Measurements from ENCODE around the gene ZNF423. TPM values are rescaled to one million over a fixed set of nuclear protein-coding genes. Genes with fewer than 3 reads are reported as not detected.

Gene ZNF423
- total RNA-seq, 1 donor from 2014 or later, result 0.72 TPM

- no peak for ATAC-seq
These were observed 195.3 kb downstream of the ZNF423 start for GRCh38 chr16:49660626-49661025.

- no peak for ATAC-seq
These were observed 196.6 kb downstream of the ZNF423 start for GRCh38 chr16:49659356-49659755.

DNA sequence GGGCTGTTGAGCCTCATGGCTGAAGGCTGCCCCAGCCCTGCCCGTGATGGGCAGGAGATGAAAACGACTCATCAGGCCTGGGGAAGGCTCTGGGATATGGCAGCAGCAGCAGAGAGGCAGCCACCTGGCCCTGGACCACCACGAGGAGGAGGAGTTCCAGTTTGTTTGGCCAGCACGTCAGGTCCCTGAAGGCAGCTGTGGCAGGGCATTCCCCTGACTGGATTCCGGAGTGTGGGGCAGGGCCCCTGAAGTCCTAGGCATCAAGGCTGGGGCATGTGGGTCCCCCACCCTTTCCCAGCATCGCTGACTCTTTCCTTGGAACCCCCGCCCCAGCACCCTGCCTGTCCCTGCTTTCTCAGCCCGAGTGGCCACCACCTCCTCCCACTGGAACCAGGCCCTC lies 197.4 kb downstream of the ZNF423 start:
- no peak for ATAC-seq

DNA sequence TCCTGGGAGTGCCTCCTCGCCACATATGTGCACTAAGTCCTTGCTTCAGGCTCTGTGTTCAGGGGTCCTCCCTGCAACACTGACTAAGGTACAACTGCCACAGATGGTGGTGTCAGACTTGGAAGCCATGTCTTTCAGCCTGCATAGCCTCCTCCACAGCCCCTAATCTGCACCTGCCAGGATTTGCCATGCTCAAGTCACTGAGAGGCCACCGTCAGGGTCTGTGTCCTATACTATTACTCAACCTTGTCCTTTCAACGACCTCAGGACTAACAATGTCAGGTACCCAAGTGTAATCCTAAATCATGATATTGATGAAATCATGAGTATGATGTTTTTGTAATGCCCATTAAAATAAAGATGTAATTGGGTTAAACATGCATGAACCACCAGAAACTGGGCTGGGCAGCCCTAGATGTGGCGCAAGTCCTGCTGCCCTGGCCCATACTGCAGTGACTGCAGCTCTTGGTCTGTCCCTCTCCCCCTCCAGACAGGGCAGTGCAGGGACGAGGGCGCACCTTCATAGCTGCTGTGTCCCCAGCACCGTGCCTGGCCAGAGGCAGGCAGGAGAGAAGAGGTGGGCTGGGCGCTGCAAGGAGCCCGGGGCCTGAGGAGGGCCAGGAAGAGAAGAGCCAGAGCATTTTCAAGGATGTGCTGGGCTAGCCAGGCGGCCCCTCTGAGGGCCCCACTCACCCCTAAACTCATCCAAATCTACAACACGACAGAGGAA lies 198.0 kb downstream of the ZNF423 start:
- ATAC-seq, result no peak

DNA sequence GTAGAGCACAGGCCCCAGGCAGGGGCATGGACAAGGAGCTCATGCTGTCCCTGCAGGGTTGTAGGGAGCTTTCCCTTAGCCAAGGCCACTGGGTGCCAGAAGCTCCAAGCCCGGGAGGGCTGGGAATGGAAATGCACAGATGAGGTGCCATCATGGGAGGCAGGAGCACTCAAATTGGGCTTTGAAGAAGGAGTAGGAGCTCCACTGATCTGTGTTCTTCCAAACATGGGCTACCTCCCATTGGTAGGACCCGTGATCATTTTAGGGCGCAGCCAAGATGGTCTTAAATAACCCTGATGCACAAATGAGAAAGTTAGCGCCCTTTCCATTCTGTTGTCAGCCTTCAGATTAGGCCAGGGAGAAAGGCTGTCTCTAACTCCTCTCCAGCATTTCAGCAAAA lies 201.5 kb downstream of the ZNF423 start:
- ATAC-seq, result no peak

DNA sequence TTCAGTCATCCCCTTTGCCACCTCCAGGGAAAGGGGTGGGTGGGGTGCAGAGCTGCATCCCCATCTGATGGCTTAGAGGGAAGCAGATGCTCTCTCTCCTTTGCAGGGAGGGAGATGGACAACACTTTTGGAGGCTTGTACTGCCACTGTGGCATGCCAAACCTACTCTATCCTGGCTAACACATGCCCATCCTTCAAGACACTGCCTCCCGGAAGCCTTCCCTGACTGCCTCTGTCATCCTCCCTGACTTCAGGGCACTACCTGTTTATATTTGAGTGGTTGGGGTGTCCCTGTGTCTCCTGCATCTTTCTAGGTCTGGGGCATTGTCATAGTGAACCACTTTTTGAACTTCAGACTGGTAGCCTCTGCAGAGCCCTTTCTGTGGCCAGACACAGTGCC lies 202.3 kb downstream of the ZNF423 start:
- ATAC-seq, result no peak

DNA sequence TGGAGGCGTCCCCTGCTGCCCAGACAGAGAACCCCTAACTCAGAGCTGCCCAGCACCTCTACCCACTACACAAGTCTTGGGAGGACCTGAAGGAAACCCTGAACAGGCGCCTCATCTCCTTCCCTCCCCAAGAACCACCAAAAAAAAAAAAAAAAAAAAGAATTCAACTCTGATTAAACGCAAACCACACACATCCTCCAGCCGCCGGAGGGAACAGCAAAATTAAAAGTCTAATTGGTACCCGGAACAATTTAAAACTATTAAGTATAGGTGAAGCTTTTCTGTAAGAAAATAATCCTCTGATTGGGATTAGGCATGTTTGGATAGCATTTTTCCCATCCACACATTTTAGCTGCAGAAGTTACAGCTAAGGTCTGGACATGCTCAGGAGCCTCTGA lies 202.7 kb downstream of the ZNF423 start:
- no peak for ATAC-seq

DNA sequence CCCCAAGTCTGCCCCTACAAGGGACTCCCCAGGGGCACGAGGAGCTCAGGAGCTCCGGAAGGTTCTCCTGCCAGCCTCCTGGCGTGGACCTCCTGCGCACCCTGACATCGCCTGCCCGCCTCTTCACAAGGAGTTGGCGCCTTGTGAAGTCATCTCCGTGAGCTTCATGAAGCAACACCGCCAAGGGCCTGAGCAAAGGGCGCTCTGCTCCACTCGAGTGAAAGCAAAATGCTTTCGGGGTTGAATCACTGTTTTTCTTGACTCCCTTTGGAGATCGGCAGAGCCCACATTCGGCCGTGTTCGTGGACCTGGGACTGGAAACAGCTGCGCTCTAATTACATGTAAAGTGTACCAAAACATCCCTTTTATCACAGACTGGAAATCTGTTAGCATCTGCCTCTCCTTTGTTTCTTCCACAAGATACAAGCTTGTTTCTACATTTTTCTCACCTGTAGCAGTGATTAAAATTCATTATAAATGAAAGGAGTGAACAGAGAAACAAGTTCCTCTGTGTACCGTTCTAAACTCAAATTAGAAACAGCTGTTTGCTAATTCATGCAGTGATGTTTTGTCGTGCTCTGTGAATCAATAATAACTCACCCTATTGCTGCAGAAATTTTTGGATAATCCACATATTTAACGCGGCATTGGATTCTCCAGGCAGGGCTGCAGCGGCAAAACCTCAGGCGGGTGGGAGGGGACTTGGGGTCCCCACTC lies 203.3 kb downstream of the ZNF423 start:
- no peak for ATAC-seq

- ATAC-seq, result no peak
These were observed 203.9 kb downstream of the ZNF423 start for GRCh38 chr16:49651996-49652395.

DNA sequence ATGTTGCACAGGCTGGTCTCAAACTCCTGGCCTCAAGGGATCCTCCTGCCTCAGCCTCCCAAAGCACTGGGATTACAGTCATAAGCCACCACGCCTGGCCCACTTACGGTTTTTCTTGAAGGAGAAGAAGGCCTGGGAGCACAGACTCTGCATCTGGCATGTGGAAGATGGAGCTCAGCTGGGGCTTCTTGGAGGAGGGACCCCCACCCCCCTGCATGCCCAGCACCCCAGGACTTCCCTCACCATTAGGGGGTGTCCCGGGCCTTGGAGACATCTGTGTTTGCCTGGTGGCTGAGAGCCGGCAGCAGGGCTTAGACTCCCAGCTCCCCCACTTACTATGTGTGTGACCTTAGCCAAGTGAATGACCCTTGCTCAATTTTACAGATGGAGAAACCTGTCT lies 204.7 kb downstream of the ZNF423 start:
- no peak for ATAC-seq

DNA sequence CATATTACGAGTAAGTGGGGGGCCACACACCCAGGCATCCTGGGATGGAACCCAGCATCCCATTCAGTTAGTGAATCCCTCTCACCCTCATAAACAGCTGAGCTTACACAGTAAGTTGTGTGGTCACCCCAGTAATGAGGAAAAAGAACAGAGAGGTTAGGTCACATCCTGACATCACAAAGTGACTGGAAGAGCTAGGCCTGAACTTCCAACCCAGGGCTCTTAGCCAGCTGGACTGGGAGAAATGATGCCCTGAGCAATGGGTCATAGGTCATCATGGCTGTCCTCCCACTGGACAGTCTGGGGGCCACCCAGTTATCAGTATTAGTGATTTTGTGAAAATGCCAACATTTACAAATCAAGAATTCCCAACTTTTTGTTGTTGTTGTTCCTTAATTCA lies 205.3 kb downstream of the ZNF423 start:
- ATAC-seq, result no peak

DNA sequence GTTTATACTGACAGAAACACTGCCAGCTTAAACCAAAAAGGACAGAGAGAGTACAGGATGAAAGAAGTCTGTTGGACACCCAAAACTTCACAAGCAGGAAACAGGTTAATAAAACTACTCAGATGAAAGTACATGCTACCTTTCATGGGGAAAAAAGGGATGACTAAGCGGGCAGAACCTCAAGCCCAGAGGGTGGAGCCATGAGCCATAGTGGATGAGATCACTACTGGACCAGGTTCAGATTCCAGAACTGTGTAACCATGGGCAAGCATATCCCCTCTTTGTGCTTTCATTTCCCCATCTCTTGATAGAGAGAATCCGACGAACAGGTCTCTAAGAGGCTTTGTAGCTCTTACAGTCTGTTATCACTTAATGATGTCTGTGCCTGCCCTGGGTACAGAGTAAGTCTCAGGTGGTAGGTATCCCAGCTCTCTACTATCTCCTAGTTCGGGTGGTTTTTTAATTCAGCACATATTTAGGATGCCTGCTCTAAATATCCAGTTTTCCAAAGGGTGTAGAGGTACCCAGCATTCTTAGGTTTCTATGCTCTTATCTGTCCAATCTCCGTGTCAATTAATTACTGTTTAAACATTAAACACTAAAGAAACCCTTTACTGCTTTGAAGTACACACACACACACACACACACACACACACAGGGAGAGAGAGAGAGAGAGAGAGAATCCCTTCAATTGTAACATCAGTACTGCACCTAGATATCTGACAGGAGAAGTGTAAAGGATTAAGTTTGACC lies 206.7 kb downstream of the ZNF423 start:
- peak; percentile 87 for ATAC-seq

DNA sequence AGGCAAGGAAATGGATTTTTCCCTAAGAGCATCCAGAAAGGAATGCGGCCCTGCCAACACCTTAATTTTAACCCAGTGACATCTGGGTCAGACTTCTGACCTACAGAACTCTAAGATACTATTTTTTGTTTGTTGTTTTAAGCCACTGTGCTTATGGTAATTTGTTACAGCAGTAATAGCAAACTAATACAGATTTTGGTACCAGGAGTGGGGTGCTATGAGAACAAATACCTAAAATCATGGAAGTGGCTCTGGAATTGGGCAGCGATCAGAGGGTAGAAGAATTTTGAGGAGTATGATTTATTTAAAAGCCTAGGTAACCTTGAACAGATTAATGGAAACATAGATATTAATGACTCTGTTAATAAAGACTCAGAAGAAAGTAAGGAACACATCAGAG lies 208.2 kb downstream of the ZNF423 start:
- no peak for ATAC-seq

DNA sequence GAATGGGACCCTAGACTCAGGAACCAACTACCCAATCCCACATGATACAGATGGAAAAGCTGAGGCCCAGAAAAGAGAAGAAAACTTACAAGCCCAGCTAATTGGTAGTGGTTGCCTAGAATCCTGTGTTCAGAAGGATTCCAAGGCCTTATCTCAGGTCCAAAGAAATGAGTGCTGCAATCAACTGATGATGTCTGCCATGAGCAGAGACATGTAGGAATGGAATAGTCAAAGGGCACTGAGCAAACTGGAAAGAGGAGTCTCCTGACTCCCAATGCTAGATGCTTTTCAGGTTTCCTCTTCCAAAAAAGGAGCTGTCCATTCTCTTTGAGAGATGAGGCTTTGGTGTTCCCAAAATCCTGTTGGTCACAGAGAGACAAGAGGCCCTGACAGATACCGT lies 210.6 kb downstream of the ZNF423 start:
- ATAC-seq, result no peak

- no peak for ATAC-seq
These were observed 211.8 kb downstream of the ZNF423 start for GRCh38 chr16:49644145-49644463.

- no peak for ATAC-seq
These were observed 212.3 kb downstream of the ZNF423 start for GRCh38 chr16:49643429-49644144.

- ATAC-seq, result no peak
These were observed 214.7 kb downstream of the ZNF423 start for GRCh38 chr16:49641250-49641649.

GRCh38 chr16:49640581-49640980 lies 215.3 kb downstream of the ZNF423 start:
- ATAC-seq, result no peak

DNA sequence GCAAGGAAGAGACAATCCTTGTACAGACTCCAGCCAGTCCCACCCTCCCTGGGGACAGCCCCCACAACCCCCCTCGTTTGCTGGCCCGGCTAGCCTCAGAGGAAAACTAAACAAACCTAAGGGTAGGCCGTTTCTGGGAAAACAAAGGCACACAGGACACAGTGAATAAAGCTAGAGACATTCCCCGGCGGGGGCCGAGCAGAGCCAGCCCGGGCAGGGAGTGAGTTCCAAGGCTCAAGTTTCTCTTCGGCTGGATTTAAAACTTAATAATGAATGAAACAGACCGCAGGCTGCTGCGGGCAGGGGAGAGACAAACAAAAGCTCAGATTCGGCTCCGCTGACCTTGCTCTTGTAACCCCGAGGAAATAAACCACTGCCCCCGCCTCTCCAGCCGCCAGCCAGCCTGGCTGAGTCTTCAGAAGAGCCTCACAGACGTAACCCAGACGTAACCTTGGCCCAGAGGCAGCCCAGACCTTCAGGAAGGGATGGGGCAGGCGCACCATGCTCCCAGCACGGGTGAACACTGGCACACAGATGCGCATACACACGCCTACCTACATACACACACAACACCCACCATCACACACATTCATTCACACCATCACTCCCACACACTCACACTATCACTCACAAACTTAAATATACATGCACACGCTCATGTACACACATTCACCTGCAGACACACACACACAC lies 216.0 kb downstream of the ZNF423 start:
- no peak for ATAC-seq

DNA sequence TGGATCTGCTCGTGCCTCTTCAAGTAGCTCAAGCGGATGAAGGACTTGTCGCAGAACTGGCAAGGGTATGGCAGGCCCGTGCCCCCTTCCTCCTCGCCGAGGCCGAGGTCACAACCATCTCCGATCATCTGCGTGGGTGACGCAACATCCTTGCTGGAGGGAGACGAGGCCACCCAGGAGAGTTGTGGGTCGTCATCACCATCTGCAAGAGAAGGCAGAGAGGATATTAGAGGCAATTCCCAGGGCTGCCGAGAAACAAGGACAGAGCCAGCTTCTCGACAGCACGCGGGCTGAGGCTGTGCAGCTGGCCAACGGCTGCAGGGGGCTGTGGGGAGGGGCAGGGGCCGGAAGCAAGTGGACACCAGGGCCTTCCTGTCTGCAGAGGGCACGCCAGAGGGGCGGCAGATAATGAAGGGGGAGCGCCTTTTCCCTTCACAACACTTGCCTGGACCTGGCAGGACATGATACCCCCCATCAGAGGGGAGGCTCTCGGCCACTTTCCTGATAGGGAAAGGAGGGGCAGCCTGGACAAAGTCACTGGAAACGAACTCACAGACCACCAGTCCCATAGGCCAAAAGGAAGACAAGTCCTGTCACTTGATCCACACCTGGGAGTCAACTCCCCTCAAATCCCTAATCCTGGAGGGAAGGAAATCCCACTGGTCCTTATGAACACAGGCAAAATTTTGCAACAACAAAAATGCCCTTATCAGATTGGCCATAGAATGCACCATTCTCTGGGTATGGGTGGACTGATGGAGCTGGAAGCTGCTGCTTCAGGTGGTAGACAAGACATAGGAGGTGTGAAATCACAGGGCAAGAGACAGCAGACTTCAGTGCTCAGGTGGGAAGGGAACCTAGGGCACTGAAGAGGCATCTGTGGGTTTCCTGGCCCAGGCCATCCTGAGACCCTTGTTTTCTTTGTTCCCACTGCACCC lies 217.0 kb downstream of the ZNF423 start:
- ATAC-seq, result no peak

DNA sequence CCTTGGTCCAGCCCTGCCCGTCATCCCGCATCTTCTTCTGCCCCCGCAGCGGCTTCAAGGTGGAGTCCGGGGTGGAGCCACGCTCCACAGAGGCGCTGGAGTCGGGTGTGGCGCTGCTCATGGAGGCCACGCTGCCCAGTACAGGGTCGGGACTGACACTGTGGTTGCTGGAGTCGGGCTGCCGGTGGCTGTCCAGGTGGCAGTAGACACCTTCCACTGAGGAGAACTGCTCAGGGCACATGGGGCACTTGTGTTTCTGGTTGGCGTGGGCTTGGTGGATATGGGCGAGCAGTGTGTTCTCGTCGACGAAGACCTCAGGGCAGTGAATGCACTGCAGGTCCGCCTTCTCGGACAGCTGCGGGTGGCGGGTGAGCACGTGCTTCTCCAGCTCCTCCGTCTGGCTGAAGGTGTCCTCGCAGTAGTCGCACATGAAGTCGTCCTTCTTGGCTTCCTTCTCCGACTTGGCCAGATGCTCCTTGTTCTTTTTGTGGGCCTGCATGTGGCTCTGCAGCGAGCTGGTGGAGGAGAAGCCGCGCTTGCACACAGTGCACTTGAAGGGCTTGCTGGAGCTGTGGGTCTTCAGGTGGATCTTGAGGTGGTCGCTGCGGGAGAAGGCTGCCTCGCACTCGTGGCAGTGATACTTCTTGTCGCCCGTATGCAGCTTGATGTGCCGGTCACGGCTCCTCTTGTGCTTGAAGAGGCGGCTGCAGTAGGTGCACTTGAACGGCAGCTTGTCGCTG lies 217.8 kb downstream of the ZNF423 start:
- no peak for ATAC-seq
